ENCODE data around the gene PPP6R1.
"Not testable (repeated sequence)": the region's sequence is repeated elsewhere in the genome, so short reads cannot be mapped to it uniquely, and the experiment has no call there.

DNA sequence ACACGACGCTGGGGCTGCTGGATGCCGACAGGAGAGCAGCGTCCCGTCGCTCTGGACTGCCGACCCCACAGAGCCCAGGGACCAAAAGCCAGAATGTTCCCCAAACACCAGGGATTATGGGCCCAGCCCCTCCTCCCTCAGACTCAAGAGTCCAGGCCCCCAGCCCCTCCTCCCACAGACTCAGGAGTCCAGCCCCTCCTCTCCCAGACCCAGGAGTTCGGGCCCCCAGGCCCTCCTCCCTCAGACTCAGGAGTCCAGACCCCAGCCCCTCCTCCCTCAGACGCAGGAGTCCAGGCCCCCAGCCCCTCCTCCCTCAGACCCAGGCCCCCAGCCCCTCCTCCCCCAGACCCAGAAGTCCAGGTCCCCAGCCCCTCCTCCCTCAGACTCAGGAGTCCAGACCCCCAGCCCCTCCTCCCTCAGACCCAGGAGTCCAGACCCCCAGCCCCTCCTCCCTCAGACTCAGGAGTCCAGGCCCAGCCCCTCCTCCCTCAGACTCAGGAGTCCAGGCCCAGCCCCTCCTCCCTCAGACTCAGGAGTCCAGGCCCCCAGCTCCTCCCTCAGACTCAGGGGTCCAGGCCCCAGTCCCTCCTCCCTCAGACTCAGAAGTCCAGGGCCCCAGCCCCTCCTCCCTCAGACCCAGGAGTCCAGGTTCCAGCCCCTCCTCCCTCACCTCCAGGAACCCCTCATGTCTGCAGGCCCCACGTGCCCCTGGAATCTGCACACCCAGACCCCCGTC lies 34.0 kb downstream of the PPP6R1 start:
- TF ChIP-seq, protein P1, sequence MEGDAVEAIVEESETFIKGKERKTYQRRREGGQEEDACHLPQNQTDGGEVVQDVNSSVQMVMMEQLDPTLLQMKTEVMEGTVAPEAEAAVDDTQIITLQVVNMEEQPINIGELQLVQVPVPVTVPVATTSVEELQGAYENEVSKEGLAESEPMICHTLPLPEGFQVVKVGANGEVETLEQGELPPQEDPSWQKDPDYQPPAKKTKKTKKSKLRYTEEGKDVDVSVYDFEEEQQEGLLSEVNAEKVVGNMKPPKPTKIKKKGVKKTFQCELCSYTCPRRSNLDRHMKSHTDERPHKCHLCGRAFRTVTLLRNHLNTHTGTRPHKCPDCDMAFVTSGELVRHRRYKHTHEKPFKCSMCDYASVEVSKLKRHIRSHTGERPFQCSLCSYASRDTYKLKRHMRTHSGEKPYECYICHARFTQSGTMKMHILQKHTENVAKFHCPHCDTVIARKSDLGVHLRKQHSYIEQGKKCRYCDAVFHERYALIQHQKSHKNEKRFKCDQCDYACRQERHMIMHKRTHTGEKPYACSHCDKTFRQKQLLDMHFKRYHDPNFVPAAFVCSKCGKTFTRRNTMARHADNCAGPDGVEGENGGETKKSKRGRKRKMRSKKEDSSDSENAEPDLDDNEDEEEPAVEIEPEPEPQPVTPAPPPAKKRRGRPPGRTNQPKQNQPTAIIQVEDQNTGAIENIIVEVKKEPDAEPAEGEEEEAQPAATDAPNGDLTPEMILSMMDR (IDR thresholded peaks at IDR 0.05) = not testable (repeated sequence)
- TF ChIP-seq POLR2AphosphoS5 (IDR thresholded peaks at IDR 0.05) = not testable (repeated sequence)

Data from gastroesophageal sphincter (tissue), 3 donors.